ENCODE results near the gene LAG3. TPM values are rescaled to one million over a fixed set of nuclear protein-coding genes. Genes with fewer than 3 reads are reported as not detected.

The LAG3 gene
- total RNA-seq, 2 experiments from 2014 or later, result 46.6 to 52.1 TPM

DNA sequence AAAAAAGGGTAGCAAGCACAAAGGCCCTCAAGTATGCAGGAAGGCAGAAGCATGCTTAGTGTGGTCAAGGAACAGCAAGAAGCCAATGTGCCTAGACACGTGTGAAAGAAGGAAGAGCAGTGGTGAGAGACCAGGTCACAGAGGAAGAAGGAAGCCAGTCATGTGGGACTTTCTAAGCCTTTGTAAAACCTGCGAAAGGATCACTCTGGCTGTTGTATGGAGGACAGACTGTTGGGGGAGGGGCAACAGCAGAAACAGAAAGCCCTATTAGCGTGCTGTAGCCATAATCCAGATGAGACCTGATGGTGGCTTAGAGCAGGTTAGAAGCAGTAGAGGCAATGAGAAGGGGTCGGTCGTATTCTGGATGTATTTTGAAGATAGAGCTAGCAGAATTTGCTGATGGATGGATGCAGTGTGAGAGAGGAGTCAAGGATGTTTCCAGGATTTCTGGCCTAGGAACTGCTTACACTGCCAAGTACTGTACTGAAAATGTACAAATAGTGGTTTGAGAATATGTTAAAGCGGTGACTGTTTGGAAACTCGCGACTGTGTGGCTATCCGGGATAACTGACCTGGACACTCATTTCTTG lies 13.7 kb upstream of the LAG3 start:
- Mint-ChIP-seq H3K27me3 (peaks cover 35% of the 10 kb centered on the region), H3K36me3 (peaks cover 2% of the 10 kb centered on the region), H3K9me3 (no peaks in the 10 kb centered on the region), H3K4me1 (peaks cover 21% of the 10 kb centered on the region), H3K4me3 (no peak overlapping the region), H3K27ac (peak overlapping the region; percentile 55)
- ATAC-seq (ENCODE audit: low read depth) (peak; percentile 17), DNase-seq (no peak)
- POLR2A ChIA-PET, result interaction anchor here (1.0 to 1.8 kb wide), 3 partner anchors 8 to 20 kb away, joined by 3 to 8 read pairs (median 3); no protein-coding TSS in a partner anchor

DNA sequence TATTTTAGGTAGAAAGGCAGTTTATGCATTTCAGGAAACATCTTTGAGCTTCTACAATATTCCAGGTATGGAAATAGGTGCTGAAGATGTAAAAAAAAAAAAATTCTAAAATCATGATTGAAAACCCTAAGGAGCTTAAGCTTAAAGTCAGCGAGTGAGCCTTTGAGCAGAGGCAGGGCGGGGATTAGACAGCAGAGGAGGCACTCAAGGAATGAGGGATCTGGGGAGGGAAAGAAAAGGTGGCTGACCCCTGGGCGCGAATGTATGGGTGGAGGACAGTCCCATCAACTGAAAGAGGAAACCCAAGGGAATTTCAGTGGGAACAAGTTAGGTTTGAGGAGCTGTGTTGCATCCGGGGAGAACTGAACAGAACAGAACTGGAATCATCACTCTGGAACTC lies 12.6 kb upstream of the LAG3 start:
- POLR2A ChIA-PET, result interaction anchor here (0.7 to 1.8 kb wide), 3 partner anchors 15 to 71 kb away, joined by 3 to 8 read pairs (median 3); no protein-coding TSS in a partner anchor
- Mint-ChIP-seq H3K27ac (no peak overlapping the region), H3K4me1 (peaks cover 24% of the 10 kb centered on the region), H3K36me3 (peaks cover 2% of the 10 kb centered on the region), H3K27me3 (peaks cover 45% of the 10 kb centered on the region), H3K9me3 (no peaks in the 10 kb centered on the region), H3K4me3 (no peak overlapping the region)
- DNase-seq (no peak), ATAC-seq (ENCODE audit: low read depth) (no peak)

- no peak for ATAC-seq (ENCODE audit: low read depth)
- Mint-ChIP-seq H3K27me3 (peaks cover 54% of the 10 kb centered on the region), H3K4me3 (no peak overlapping the region), H3K36me3 (peaks cover 2% of the 10 kb centered on the region), H3K4me1 (peaks cover 34% of the 10 kb centered on the region), H3K27ac (no peak overlapping the region), H3K9me3 (no peaks in the 10 kb centered on the region)
- POLR2A ChIA-PET, result interaction anchor here (0.7 kb wide), 1 partner anchor 11 kb away, joined by 3 read pairs; the partner anchor contains the start of gene MLF2
- DNase-seq, result no peak
Measured at GRCh38 chr12:6763380-6763779, 8.9 kb upstream of the LAG3 start.

DNA sequence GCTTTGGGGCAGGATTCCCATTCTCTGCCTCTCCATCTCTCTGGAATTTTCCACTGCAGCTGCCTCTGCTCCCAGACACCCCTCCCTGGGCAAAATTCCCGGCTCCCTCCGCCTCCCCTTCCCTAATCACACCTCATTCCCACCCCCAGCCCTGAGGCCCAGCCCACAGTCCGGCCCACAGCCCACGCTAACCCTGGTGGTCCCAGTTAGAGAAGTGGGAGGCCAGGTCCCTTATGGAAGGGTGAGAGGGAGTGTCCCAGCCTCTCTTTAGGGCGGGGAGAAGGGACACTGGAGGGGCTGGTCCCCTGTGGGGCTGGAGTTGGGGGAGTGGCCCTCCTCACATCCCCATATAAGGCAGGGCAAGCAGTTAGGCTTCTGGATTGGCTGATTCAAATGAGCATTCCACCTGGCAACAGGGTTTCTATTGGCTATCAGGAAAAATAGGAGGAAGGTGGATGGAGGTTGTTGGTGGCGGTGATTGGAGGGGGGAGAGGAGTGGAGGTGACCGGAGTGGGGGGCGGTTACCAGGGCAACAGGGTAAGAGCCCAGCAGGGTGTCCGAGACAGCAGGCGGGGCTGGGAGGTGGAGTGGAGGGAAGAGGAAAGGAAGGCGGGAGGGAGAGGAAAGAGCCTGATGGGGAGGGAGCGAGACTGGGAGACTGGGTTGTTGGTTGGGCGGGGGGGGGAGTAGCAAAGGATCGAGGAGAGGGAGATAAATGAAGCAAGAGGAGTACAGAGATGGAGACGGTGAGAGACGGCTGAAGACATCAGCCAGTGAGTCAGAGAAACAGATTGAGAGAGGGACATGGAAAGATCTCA lies 8.1 kb upstream of the LAG3 start:
- Mint-ChIP-seq H3K27me3 (peaks cover 53% of the 10 kb centered on the region), H3K4me1 (peaks cover 32% of the 10 kb centered on the region), H3K27ac (peak overlapping the region; percentile 55), H3K36me3 (peaks cover 2% of the 10 kb centered on the region), H3K9me3 (no peaks in the 10 kb centered on the region), H3K4me3 (peak overlapping the region; percentile 80)
- DNase-seq, result no peak
- peak; percentile 70 for ATAC-seq (ENCODE audit: low read depth)
- POLR2A ChIA-PET, result interaction anchor here (0.7 to 2.7 kb wide), 2 partner anchors 11 kb away, joined by 3 to 9 read pairs; partner anchors contain the start of gene MLF2

DNA sequence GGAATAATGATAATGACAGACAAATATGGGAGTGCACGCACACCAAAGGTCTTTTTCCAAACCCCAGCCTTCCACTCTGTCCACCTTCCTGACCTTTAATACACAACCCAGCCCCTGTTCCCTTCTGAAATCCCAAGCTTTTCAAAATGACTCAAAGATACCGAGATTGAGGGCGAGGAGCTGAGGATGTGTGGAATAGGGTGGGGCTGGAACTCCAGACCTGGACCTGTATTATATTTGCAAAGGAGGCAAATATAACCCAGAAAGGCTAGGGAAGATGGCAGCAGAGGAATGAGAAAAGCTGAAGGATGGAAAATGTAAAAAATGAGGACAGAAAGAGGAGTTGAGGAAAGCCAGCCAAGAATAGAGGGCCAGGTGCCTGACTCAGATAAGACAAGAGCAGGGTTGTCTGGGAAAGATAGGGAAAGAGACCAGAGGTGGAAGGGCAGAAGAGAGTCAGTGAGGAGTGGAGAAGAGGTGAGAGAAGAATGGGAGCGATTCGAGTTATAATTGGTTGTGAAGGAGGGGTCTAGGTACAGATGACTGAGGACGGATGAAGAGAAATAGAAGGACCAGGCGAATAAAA lies 7.2 kb upstream of the LAG3 start:
- ATAC-seq (ENCODE audit: low read depth), result no peak
- POLR2A ChIA-PET, result interaction anchor here (0.6 to 3.3 kb wide), 5 partner anchors 9 to 87 kb away, joined by 3 to 32 read pairs (median 9); partner anchors contain the start of genes COPS7A, MLF2 and USP5

GRCh38 chr12:6765634-6766581 lies 6.4 kb upstream of the LAG3 start, which contains the start of gene PTMS:
Gene PTMS, plus strand, starts transcription at chr12:6766363. Its CDS starts 343 bp downstream, at chr12:6766706.
- no peaks in the 10 kb centered on the region for H3K9me3 Mint-ChIP-seq
- POLR2A ChIA-PET, result interaction anchor here (0.6 to 3.3 kb wide), 9 partner anchors 8 to 86 kb away, joined by 3 to 32 read pairs (median 6); partner anchors contain the start of genes CDCA3, COPS7A, MLF2 and USP5
- ATAC-seq (ENCODE audit: low read depth) (peak; percentile 9), DNase-seq (peak; percentile 62)
- H3K36me3 Mint-ChIP-seq, result peaks cover 6% of the 10 kb centered on the region
- peaks cover 36% of the 10 kb centered on the region for H3K4me1 Mint-ChIP-seq
- H3K27ac Mint-ChIP-seq, result peak within 1 kb of the TSS; percentile 64
- peak within 1 kb of the TSS; percentile 94 for H3K4me3 Mint-ChIP-seq
- H3K27me3 Mint-ChIP-seq, result peaks cover 50% of the 10 kb centered on the region

More for the DNA sequence above, 7.2 kb upstream of the LAG3 start:
- DNase-seq, result no peak
- Mint-ChIP-seq H3K4me3 (peak overlapping the region; percentile 74), H3K4me1 (peaks cover 33% of the 10 kb centered on the region), H3K27me3 (peaks cover 50% of the 10 kb centered on the region), H3K36me3 (peaks cover 4% of the 10 kb centered on the region), H3K27ac (no peak overlapping the region), H3K9me3 (no peaks in the 10 kb centered on the region)

DNA sequence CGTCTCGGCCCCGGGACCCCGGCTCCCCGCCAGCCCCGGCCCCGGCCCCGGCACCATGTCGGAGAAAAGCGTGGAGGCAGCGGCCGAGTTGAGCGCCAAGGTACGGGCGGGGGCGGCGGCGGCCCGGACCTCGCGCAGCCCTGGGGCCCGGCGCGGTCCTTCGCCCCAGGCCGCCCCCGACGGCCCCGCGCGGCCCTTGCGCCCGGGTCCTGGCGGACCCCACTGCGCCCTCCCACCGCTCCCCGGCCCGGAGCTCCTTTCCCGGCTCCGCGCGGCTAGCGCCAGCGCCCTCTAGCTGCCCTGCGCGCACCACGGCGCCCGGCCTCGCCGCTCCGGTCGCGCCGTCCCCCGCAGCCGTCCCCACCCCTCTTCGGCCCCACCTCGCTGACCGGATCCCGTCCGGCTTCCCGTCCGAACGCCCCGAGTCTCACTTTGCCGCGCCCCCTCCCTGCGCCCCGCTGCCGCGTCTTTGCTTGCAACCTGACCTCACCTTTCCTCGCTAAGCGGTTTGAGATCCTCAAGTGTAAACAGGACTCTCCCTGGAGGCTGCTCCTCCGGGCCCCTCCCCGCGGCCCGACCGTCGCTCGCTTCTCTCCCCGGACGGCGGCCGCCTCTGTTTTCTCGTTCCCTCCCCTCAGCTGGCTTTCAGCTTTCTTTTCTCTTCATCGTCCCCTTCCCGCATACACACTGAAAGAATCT lies 5.5 kb upstream of the LAG3 start:
- H3K36me3 Mint-ChIP-seq, result peaks cover 7% of the 10 kb centered on the region
- ATAC-seq (ENCODE audit: low read depth) (peak; percentile 72), DNase-seq (peak; percentile 80)
- peaks cover 45% of the 10 kb centered on the region for H3K27me3 Mint-ChIP-seq
- peaks cover 44% of the 10 kb centered on the region for H3K4me1 Mint-ChIP-seq
- peak overlapping the region; percentile 64 for H3K27ac Mint-ChIP-seq
- POLR2A ChIA-PET, result interaction anchor here (1.0 to 3.3 kb wide), 8 partner anchors 7 to 85 kb away, joined by 3 to 32 read pairs (median 6); partner anchors contain the start of genes CDCA3, COPS7A, MLF2 and USP5
- peak overlapping the region; percentile 94 for H3K4me3 Mint-ChIP-seq
- H3K9me3 Mint-ChIP-seq, result no peaks in the 10 kb centered on the region

GRCh38 chr12:6767353-6768319 lies 4.7 kb upstream of the LAG3 start:
- H3K27ac Mint-ChIP-seq, result peak overlapping the region; percentile 64
- H3K9me3 Mint-ChIP-seq, result no peaks in the 10 kb centered on the region
- peak overlapping the region; percentile 94 for H3K4me3 Mint-ChIP-seq
- peaks cover 7% of the 10 kb centered on the region for H3K36me3 Mint-ChIP-seq
- ATAC-seq (ENCODE audit: low read depth) (no peak), DNase-seq (no peak)
- POLR2A ChIA-PET, result interaction anchor here (1.0 to 3.3 kb wide), 7 partner anchors 8 to 84 kb away, joined by 3 to 32 read pairs (median 7); partner anchors contain the start of genes CDCA3, COPS7A, MLF2 and USP5
- H3K27me3 Mint-ChIP-seq, result peaks cover 42% of the 10 kb centered on the region
- peaks cover 48% of the 10 kb centered on the region for H3K4me1 Mint-ChIP-seq

DNA sequence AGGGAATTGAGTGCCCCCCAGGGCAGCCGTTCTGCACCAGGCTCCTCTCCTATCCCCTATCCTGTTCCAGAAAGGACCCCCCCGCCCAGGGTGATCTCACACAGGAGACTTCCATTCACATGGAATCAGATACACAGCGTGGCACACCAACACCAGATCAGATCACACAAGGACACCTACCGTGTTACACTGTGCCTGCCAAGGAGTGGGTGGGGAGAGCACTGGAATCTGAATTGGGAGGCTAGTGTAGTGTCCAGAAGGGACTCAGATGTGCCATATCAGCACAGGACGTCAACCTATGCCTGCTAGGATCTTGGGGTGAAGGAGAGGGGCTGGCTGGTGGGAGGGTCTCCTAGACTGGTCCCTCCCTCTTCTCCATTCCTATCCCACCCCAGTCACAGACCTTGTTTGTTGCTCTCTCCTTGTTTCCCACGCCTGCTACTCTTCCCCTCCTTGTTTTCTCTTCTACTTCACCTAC lies 3.8 kb upstream of the LAG3 start:
- H3K4me3 Mint-ChIP-seq, result peak overlapping the region; percentile 16
- DNase-seq, result no peak
- POLR2A ChIA-PET, result interaction anchor here (3.3 kb wide), 1 partner anchor 15 kb away, joined by 32 read pairs; the partner anchor contains the start of gene MLF2
- peaks cover 54% of the 10 kb centered on the region for H3K4me1 Mint-ChIP-seq
- ATAC-seq (ENCODE audit: low read depth), result no peak
- no peaks in the 10 kb centered on the region for H3K9me3 Mint-ChIP-seq
- H3K27ac Mint-ChIP-seq, result no peak overlapping the region
- peaks cover 9% of the 10 kb centered on the region for H3K36me3 Mint-ChIP-seq
- H3K27me3 Mint-ChIP-seq, result peaks cover 35% of the 10 kb centered on the region

DNA sequence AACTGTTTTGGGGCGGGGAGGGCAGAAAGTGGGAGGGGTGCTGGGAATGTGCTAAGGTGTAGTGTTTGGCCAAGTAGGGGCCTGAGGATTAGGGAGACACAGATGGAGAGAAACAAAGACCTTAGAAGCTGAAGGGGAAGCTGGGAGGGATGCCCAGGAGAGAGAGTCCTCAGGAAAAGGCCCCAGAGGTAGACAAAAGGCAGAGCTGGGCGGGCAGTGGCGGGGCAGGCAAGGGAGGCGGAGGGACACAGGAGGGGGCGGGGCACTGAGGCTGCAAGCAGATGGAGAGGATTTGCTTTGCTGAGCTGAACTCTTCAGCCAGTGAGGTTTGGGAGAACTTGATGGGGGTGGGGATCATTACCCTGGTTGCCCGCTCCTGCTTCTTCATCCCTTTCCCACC lies 3.3 kb upstream of the LAG3 start:
- Mint-ChIP-seq H3K27me3 (peaks cover 31% of the 10 kb centered on the region), H3K4me3 (peak overlapping the region; percentile 16), H3K36me3 (peaks cover 9% of the 10 kb centered on the region), H3K9me3 (no peaks in the 10 kb centered on the region), H3K4me1 (peaks cover 53% of the 10 kb centered on the region), H3K27ac (no peak overlapping the region)
- POLR2A ChIA-PET, result no interaction called here
- DNase-seq (no peak), ATAC-seq (ENCODE audit: low read depth) (no peak)

GRCh38 chr12:6769666-6770065 lies 2.7 kb upstream of the LAG3 start:
- ATAC-seq (ENCODE audit: low read depth) (no peak), DNase-seq (no peak)
- Mint-ChIP-seq H3K9me3 (no peaks in the 10 kb centered on the region), H3K4me3 (no peak overlapping the region), H3K27ac (peak overlapping the region; percentile 12), H3K4me1 (peaks cover 51% of the 10 kb centered on the region), H3K36me3 (peaks cover 12% of the 10 kb centered on the region), H3K27me3 (peaks cover 25% of the 10 kb centered on the region)
- POLR2A ChIA-PET, result no interaction called here
